OCI-LY1 (cell line): ENCODE data around the gene LHX2.

Experiments
- EZH2 ChIP-seq: fragments of 200-600 bp; sonication (generic), shearing (Covaris generic); IDR thresholded peaks from 2 replicates; pipeline ENCODE4 v1.8.0; 2017; ENCODE audit warnings: borderline replicate concordance, mixed run types, mild to moderate bottlenecking, antibody characterized with exemption, low read length, moderate library complexity, mixed read lengths
- TF ChIP-seq, protein P1 (sequence below): fragments of 200-600 bp; sonication (generic), shearing (Covaris generic); IDR thresholded peaks from 2 replicates; pipeline ENCODE4 v1.5.1; 2017; ENCODE audit warnings: mild to moderate bottlenecking, antibody characterized with exemption, low read length, moderate library complexity, mixed read lengths

DNA sequence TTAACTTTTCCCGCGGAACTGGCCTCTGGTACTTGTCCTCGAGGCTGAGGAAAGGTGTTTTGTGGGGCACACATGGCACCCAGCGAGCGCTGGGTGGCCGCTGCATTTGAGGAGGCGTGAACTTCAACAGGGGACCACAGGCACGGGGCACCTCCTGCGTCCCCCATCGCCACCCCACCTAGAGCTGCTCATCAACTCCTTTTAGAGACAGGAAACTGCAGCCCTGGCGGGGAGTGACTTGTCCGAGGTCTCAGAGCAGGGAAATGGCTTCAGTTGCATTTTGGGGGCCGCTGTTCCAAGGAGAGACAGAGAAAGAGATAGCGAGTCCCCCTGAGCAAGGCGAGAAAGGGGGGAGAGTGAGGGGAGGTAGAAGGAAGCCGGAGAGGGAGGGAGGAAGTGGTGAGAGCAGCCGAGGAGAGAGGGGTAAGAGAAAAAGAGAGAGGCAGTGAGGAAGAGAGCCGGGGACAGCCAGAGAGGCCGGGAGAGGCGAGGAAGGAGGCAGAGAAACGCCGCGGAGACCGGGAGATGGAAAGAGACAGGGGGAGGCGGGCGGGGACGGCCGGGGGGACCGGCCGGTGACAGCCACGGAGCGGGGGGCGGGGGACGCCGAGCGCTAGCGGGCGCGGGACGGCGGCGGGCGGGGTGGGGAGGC lies 12.5 kb upstream of the LHX2 start:
- TF ChIP-seq, protein P1, sequence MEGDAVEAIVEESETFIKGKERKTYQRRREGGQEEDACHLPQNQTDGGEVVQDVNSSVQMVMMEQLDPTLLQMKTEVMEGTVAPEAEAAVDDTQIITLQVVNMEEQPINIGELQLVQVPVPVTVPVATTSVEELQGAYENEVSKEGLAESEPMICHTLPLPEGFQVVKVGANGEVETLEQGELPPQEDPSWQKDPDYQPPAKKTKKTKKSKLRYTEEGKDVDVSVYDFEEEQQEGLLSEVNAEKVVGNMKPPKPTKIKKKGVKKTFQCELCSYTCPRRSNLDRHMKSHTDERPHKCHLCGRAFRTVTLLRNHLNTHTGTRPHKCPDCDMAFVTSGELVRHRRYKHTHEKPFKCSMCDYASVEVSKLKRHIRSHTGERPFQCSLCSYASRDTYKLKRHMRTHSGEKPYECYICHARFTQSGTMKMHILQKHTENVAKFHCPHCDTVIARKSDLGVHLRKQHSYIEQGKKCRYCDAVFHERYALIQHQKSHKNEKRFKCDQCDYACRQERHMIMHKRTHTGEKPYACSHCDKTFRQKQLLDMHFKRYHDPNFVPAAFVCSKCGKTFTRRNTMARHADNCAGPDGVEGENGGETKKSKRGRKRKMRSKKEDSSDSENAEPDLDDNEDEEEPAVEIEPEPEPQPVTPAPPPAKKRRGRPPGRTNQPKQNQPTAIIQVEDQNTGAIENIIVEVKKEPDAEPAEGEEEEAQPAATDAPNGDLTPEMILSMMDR: no peak
- no peak for TF ChIP-seq EZH2
